ENCODE measurements around the gene MAST4. TPM values are rescaled to one million over a fixed set of nuclear protein-coding genes. Genes with fewer than 3 reads are reported as not detected.

Gene MAST4
- total RNA-seq, 2 donors from 2014 or later = 30.5 to 47.8 TPM

DNA sequence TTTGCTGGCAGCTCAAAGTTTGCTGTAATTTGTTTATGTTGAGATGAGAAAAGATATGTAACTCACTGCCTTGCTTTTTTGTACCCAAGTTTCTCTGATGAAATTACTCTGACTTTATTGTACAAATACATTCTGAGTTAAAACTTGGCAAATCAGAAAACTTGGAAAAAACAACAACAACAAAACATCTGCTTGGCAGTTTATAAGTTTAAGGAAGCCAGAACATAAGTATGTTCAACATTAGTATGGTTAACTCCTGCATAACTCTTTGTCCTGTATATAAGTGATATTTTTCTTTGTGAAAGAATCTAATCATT is 233.1 kb downstream of the MAST4 start:
- Histone ChIP-seq H3K36me3 (no peaks in the 10 kb centered on the region), H3K27ac (no peak overlapping the region), H3K9me3 (no peaks in the 10 kb centered on the region), H3K4me3 (peak overlapping the region; percentile 69), H3K27me3 (replicated peaks; ENCODE audit: insufficient read depth) (no peaks in the 10 kb centered on the region), H3K4me1 (ENCODE audit: control insufficient read depth in 1 of 2, low read depth in 2 of 2) (no peaks in the 10 kb centered on the region)
- TF ChIP-seq, protein P1, sequence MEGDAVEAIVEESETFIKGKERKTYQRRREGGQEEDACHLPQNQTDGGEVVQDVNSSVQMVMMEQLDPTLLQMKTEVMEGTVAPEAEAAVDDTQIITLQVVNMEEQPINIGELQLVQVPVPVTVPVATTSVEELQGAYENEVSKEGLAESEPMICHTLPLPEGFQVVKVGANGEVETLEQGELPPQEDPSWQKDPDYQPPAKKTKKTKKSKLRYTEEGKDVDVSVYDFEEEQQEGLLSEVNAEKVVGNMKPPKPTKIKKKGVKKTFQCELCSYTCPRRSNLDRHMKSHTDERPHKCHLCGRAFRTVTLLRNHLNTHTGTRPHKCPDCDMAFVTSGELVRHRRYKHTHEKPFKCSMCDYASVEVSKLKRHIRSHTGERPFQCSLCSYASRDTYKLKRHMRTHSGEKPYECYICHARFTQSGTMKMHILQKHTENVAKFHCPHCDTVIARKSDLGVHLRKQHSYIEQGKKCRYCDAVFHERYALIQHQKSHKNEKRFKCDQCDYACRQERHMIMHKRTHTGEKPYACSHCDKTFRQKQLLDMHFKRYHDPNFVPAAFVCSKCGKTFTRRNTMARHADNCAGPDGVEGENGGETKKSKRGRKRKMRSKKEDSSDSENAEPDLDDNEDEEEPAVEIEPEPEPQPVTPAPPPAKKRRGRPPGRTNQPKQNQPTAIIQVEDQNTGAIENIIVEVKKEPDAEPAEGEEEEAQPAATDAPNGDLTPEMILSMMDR (IDR thresholded peaks at IDR 0.05) = no peak
- DNase-seq (ENCODE audit: low spot score) (no peak), ATAC-seq (ENCODE audit: insufficient number of reproducible peaks, low FRiP score, low read depth) (no peak)

DNA sequence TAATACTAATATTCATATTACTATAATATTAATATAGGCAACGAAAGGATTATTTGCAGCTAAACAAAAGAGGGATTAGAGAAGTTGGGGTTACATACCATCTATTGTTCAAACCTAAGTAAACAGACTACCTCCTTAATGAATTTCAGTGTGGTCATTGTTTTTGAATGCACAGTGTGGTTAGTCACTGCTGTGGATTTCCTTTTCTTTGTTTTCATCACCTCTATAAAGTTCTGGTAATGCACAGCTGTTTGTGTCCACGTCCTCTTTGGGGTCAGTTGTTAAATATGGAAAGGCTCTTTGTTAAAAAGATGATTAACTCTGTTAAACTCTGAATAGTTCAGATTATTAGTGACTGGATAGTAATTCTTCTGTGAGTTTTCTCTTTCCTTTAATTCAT is 233.6 kb downstream of the MAST4 start:
- Histone ChIP-seq H3K36me3 (no peaks in the 10 kb centered on the region), H3K4me3 (no peak overlapping the region), H3K9me3 (no peaks in the 10 kb centered on the region), H3K27me3 (replicated peaks; ENCODE audit: insufficient read depth) (no peaks in the 10 kb centered on the region), H3K4me1 (ENCODE audit: control insufficient read depth in 1 of 2, low read depth in 2 of 2) (no peaks in the 10 kb centered on the region), H3K27ac (no peak overlapping the region)
- TF ChIP-seq, protein P1 (IDR thresholded peaks at IDR 0.05) = no peak
- no peak for ATAC-seq (ENCODE audit: insufficient number of reproducible peaks, low FRiP score, low read depth)
- no peak for DNase-seq (ENCODE audit: low spot score)

DNA sequence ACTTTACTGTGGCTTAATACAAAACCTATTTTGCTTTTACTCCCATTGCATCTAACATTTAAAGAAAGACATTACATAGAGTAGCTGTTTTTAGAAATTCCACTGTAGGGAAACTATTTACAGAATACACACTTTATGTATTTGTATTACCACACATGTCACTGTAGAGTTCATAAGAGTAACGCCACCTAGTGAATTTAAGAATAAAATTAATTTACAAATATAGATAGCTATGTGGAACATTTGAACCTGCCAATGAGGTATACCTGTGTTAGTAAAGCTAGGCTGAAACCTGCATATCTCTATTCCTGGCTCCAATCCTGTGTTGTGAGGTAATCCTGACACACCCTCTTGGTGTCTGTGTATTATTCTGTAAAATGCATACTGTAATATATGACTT is 234.4 kb downstream of the MAST4 start:
- H3K9me3 ChIP-seq = no peaks in the 10 kb centered on the region
- ATAC-seq (ENCODE audit: insufficient number of reproducible peaks, low FRiP score, low read depth) = no peak
- no peak overlapping the region for H3K4me3 ChIP-seq
- no peak overlapping the region for H3K27ac ChIP-seq
- H3K36me3 ChIP-seq = no peaks in the 10 kb centered on the region
- TF ChIP-seq, protein P1 (IDR thresholded peaks at IDR 0.05) = no peak
- H3K27me3 ChIP-seq (replicated peaks; ENCODE audit: insufficient read depth) = no peaks in the 10 kb centered on the region
- no peak for DNase-seq (ENCODE audit: low spot score)
- no peaks in the 10 kb centered on the region for H3K4me1 ChIP-seq (ENCODE audit: control insufficient read depth in 1 of 2, low read depth in 2 of 2)

DNA sequence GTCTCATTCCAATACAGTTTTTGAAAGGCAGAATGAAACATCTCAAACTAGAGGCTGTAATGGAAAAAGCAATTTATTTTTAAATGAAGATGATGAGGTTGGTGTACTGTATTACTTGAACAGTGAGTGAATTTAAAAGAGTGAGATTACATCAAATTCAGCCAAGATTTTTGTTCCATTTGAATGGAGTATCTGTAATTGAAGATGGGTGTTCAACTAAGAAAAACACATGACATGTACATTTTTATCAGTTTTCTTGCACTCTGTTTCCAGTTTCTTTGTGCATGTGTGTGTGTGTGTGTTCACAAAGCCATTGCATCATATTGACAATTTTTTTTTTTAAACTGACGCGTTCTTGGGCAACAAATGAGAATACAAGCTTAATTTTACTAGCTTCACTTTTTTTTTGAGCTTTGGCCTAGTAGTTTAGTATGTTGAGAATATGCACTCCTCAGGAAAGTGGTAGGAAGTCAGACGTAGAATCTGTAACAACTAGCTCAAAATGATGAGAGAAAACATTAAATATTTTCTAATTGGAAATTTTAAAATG is 243.5 kb downstream of the MAST4 start:
- Histone ChIP-seq H3K27ac (no peak overlapping the region), H3K9me3 (no peaks in the 10 kb centered on the region), H3K27me3 (replicated peaks; ENCODE audit: insufficient read depth) (no peaks in the 10 kb centered on the region), H3K4me3 (no peak overlapping the region), H3K36me3 (no peaks in the 10 kb centered on the region), H3K4me1 (ENCODE audit: control insufficient read depth in 1 of 2, low read depth in 2 of 2) (no peaks in the 10 kb centered on the region)
- TF ChIP-seq, protein P1 (IDR thresholded peaks at IDR 0.05) = no peak
- DNase-seq (ENCODE audit: low spot score) = no peak
- ATAC-seq (ENCODE audit: insufficient number of reproducible peaks, low FRiP score, low read depth) = no peak

DNA sequence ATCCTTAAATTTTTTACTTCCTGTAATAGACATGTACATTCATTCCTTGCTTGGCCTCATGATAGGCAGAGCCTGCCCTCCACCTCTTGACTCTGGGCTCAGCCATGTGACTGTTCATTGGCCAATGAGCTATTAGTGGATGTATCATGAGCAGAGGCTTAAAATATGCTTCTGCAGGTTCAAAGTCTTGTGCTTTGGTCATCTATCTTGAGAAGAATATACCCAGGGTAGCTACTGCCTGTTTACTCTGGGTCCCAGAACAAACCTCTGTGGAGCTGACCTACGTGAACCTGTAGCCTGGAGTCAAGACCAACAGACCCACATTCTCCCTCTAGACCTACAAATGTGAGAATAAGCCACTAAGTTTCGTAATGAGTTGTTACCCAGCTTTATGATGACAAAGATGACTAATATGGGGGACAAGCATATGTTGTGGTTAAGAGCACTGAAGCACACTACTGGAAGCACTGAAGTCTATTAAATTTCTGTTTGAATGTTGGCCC is 244.4 kb downstream of the MAST4 start:
- H3K9me3 ChIP-seq = no peaks in the 10 kb centered on the region
- TF ChIP-seq, protein P1 (IDR thresholded peaks at IDR 0.05) = no peak
- no peak overlapping the region for H3K27ac ChIP-seq
- no peak for ATAC-seq (ENCODE audit: insufficient number of reproducible peaks, low FRiP score, low read depth)
- H3K4me1 ChIP-seq (ENCODE audit: control insufficient read depth in 1 of 2, low read depth in 2 of 2) = no peaks in the 10 kb centered on the region
- no peak for DNase-seq (ENCODE audit: low spot score)
- no peaks in the 10 kb centered on the region for H3K36me3 ChIP-seq
- no peaks in the 10 kb centered on the region for H3K27me3 ChIP-seq (replicated peaks; ENCODE audit: insufficient read depth)
- no peak overlapping the region for H3K4me3 ChIP-seq

All from thoracic aorta (tissue), 2 donors.